ENCODE data around the gene C1QL3. TPM values are rescaled to one million over a fixed set of nuclear protein-coding genes. Genes with fewer than 3 reads are reported as not detected.

C1QL3 gene
- polyA plus RNA-seq, 1 donor from 2014 or later = 0.57 TPM

DNA sequence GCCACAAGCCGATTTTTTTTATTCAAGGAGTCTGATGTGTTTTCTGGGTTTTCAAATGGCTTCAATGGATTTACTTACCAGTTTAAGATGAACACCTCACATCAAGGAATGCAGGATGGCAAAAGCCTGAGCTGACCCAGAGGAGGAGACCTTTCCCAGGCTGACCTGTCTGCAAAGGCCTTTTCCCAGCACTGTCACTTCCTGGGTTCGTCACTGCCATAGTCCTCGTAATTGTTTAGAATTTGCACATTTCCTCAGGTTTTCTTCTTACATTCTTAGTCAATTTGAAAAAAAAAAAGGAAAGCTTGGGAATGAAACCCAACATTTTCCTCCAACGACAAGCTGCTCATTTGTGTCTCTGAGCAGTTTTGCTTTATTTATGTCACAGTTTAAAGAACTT, 42.9 kb downstream of the C1QL3 start:
- Histone ChIP-seq H3F3A (ENCODE audit: insufficient read depth, low read length, poor library complexity, severe bottlenecking) (no peaks in the 10 kb centered on the region), H3K79me2 (replicated peaks; ENCODE audit: insufficient read depth, low read length) (no peaks in the 10 kb centered on the region), H4K20me1 (ENCODE audit: insufficient read depth) (no peaks in the 10 kb centered on the region), H3K27ac (ENCODE audit: low read length) (no peak overlapping the region), H3K4me2 (ENCODE audit: low read length) (no peak overlapping the region), H3K36me3 (ENCODE audit: insufficient read depth, low read length) (no peaks in the 10 kb centered on the region), H3K9me2 (ENCODE audit: insufficient read depth, low read length) (no peaks in the 10 kb centered on the region), H2AFZ (ENCODE audit: low read depth, low read length) (no peak overlapping the region), H3K4me3 (ENCODE audit: low read length) (no peak overlapping the region), H3K9ac (ENCODE audit: low read length) (no peak overlapping the region), H3K27me3 (ENCODE audit: insufficient read depth, low read depth, low read length) (no peaks in the 10 kb centered on the region), H3K9me3 (ENCODE audit: low read length) (no peaks in the 10 kb centered on the region)
- TF ChIP-seq EP300 (conservative IDR thresholded peaks at IDR 0.05; ENCODE audit: poor library complexity, severe bottlenecking) = no peak
- TF ChIP-seq POLR2AphosphoS5 (IDR thresholded peaks at IDR 0.05) = no peak
- no peak for TF ChIP-seq MXI1 (conservative IDR thresholded peaks at IDR 0.05; ENCODE audit: poor library complexity, severe bottlenecking)
- no peak for TF ChIP-seq SMC3 (conservative IDR thresholded peaks at IDR 0.05; ENCODE audit: poor library complexity)
- TF ChIP-seq EZH2 (IDR thresholded peaks at IDR 0.05; ENCODE audit: borderline replicate concordance, insufficient read depth, low read length, poor library complexity, severe bottlenecking) = no peak
- TF ChIP-seq, protein P1, sequence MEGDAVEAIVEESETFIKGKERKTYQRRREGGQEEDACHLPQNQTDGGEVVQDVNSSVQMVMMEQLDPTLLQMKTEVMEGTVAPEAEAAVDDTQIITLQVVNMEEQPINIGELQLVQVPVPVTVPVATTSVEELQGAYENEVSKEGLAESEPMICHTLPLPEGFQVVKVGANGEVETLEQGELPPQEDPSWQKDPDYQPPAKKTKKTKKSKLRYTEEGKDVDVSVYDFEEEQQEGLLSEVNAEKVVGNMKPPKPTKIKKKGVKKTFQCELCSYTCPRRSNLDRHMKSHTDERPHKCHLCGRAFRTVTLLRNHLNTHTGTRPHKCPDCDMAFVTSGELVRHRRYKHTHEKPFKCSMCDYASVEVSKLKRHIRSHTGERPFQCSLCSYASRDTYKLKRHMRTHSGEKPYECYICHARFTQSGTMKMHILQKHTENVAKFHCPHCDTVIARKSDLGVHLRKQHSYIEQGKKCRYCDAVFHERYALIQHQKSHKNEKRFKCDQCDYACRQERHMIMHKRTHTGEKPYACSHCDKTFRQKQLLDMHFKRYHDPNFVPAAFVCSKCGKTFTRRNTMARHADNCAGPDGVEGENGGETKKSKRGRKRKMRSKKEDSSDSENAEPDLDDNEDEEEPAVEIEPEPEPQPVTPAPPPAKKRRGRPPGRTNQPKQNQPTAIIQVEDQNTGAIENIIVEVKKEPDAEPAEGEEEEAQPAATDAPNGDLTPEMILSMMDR (IDR thresholded peaks at IDR 0.05; ENCODE audit: poor library complexity, severe bottlenecking) = no peak
- TF ChIP-seq, protein P2, sequence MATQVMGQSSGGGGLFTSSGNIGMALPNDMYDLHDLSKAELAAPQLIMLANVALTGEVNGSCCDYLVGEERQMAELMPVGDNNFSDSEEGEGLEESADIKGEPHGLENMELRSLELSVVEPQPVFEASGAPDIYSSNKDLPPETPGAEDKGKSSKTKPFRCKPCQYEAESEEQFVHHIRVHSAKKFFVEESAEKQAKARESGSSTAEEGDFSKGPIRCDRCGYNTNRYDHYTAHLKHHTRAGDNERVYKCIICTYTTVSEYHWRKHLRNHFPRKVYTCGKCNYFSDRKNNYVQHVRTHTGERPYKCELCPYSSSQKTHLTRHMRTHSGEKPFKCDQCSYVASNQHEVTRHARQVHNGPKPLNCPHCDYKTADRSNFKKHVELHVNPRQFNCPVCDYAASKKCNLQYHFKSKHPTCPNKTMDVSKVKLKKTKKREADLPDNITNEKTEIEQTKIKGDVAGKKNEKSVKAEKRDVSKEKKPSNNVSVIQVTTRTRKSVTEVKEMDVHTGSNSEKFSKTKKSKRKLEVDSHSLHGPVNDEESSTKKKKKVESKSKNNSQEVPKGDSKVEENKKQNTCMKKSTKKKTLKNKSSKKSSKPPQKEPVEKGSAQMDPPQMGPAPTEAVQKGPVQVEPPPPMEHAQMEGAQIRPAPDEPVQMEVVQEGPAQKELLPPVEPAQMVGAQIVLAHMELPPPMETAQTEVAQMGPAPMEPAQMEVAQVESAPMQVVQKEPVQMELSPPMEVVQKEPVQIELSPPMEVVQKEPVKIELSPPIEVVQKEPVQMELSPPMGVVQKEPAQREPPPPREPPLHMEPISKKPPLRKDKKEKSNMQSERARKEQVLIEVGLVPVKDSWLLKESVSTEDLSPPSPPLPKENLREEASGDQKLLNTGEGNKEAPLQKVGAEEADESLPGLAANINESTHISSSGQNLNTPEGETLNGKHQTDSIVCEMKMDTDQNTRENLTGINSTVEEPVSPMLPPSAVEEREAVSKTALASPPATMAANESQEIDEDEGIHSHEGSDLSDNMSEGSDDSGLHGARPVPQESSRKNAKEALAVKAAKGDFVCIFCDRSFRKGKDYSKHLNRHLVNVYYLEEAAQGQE (IDR thresholded peaks at IDR 0.05; ENCODE audit: borderline replicate concordance) = no peak
- TF ChIP-seq TAF1 (IDR thresholded peaks at IDR 0.05; ENCODE audit: low read depth) = no peak
- no peak for TF ChIP-seq RAD21 (conservative IDR thresholded peaks at IDR 0.05)

DNA sequence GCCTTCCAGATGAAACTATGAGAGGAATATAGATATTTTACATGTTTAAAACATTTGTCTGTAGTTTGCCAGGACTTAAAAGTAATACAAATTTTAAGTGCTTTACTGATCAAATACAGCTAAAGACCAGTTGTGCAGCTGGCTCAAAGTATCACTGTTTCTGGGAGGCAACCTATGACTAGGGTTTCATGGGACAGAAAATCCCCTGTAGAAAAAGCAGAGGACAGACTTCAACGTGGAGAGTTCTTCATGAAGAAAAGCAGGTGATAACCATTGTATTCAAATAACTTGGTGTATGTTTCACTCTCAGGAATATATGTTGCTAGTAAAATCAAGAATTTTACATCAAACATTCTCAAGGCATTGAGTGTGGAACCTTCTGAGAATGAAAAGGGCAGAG, 43.9 kb downstream of the C1QL3 start:
- H3K9me3 ChIP-seq (ENCODE audit: low read length) = no peaks in the 10 kb centered on the region
- no peak overlapping the region for H2AFZ ChIP-seq (ENCODE audit: low read depth, low read length)
- TF ChIP-seq EZH2 (IDR thresholded peaks at IDR 0.05; ENCODE audit: borderline replicate concordance, insufficient read depth, low read length, poor library complexity, severe bottlenecking) = no peak
- TF ChIP-seq TAF1 (IDR thresholded peaks at IDR 0.05; ENCODE audit: low read depth) = no peak
- no peak for TF ChIP-seq EP300 (conservative IDR thresholded peaks at IDR 0.05; ENCODE audit: poor library complexity, severe bottlenecking)
- TF ChIP-seq, protein P2 (IDR thresholded peaks at IDR 0.05; ENCODE audit: borderline replicate concordance) = no peak
- TF ChIP-seq, protein P1 (IDR thresholded peaks at IDR 0.05; ENCODE audit: poor library complexity, severe bottlenecking) = no peak
- no peak for TF ChIP-seq POLR2AphosphoS5 (IDR thresholded peaks at IDR 0.05)
- TF ChIP-seq SMC3 (conservative IDR thresholded peaks at IDR 0.05; ENCODE audit: poor library complexity) = no peak
- no peak for TF ChIP-seq RAD21 (conservative IDR thresholded peaks at IDR 0.05)
- TF ChIP-seq MXI1 (conservative IDR thresholded peaks at IDR 0.05; ENCODE audit: poor library complexity, severe bottlenecking) = no peak
- H3K36me3 ChIP-seq (ENCODE audit: insufficient read depth, low read length) = no peaks in the 10 kb centered on the region
- no peaks in the 10 kb centered on the region for H3F3A ChIP-seq (ENCODE audit: insufficient read depth, low read length, poor library complexity, severe bottlenecking)
- no peak overlapping the region for H3K4me3 ChIP-seq (ENCODE audit: low read length)
- H3K79me2 ChIP-seq (replicated peaks; ENCODE audit: insufficient read depth, low read length) = no peaks in the 10 kb centered on the region
- no peak overlapping the region for H3K9ac ChIP-seq (ENCODE audit: low read length)
- no peaks in the 10 kb centered on the region for H3K27me3 ChIP-seq (ENCODE audit: insufficient read depth, low read depth, low read length)
- no peak overlapping the region for H3K4me2 ChIP-seq (ENCODE audit: low read length)
- H4K20me1 ChIP-seq (ENCODE audit: insufficient read depth) = no peaks in the 10 kb centered on the region
- no peaks in the 10 kb centered on the region for H3K9me2 ChIP-seq (ENCODE audit: insufficient read depth, low read length)
- H3K27ac ChIP-seq (ENCODE audit: low read length) = no peak overlapping the region

Data from neural cell (in vitro differentiated cells).